Measurements from ENCODE around the gene CRABP2.

CRABP2 gene

GRCh38 chr1:156692925-156693847, 12.2 kb downstream of the CRABP2 start:
- DNase-seq (ENCODE audit: low read depth, low spot score), result no peak
- peak overlapping the region; percentile 70 for H3K27ac ChIP-seq

- H3K27ac ChIP-seq, result peak overlapping the region; percentile 70
- no peak for DNase-seq (ENCODE audit: low read depth, low spot score)
These were observed 12.9 kb downstream of the CRABP2 start for GRCh38 chr1:156692441-156692924.

GRCh38 chr1:156691665-156692440, 13.5 kb downstream of the CRABP2 start:
- DNase-seq (ENCODE audit: low read depth, low spot score), result peak; percentile 84
- H3K27ac ChIP-seq, result peak overlapping the region; percentile 70

- peak overlapping the region; percentile 70 for H3K27ac ChIP-seq
- no peak for DNase-seq (ENCODE audit: low read depth, low spot score)
These were observed 14.2 kb downstream of the CRABP2 start for GRCh38 chr1:156691191-156691590.

GRCh38 chr1:156690675-156691036, 14.7 kb downstream of the CRABP2 start:
- no peak for DNase-seq (ENCODE audit: low read depth, low spot score)
- H3K27ac ChIP-seq, result peak overlapping the region; percentile 70

- peak overlapping the region; percentile 70 for H3K27ac ChIP-seq
- DNase-seq (ENCODE audit: low read depth, low spot score), result no peak
These were observed 15.3 kb downstream of the CRABP2 start for GRCh38 chr1:156689953-156690674.

- H3K27ac ChIP-seq, result no peak overlapping the region
- no peak for DNase-seq (ENCODE audit: low read depth, low spot score)
These were observed 16.1 kb downstream of the CRABP2 start for GRCh38 chr1:156689035-156689952.

GRCh38 chr1:156684227-156684782, 21.1 kb downstream of the CRABP2 start:
- no peak for DNase-seq (ENCODE audit: low read depth, low spot score)
- peak overlapping the region; percentile 81 for H3K27ac ChIP-seq

GRCh38 chr1:156682166-156682890, 23.1 kb downstream of the CRABP2 start:
- no peak overlapping the region for H3K27ac ChIP-seq
- DNase-seq (ENCODE audit: low read depth, low spot score), result no peak

- DNase-seq (ENCODE audit: low read depth, low spot score), result no peak
- no peak overlapping the region for H3K27ac ChIP-seq
These were observed 24.0 kb downstream of the CRABP2 start for GRCh38 chr1:156681196-156681960.

GRCh38 chr1:156680056-156680455, 25.3 kb downstream of the CRABP2 start:
- no peak overlapping the region for H3K27ac ChIP-seq
- no peak for DNase-seq (ENCODE audit: low read depth, low spot score)

GRCh38 chr1:156677616-156678596, 27.5 kb downstream of the CRABP2 start:
- DNase-seq (ENCODE audit: low read depth, low spot score), result no peak
- H3K27ac ChIP-seq, result no peak overlapping the region

- no peak within 1 kb of the TSS for H3K27ac ChIP-seq
- DNase-seq (ENCODE audit: low read depth, low spot score), result no peak
These were observed 28.4 kb downstream of the CRABP2 start, which contains the start of gene NES for GRCh38 chr1:156676820-156677615. NES (minus strand) TSS chr1:156677407; CDS start chr1:156677264, 143 bp downstream.

GRCh38 chr1:156676114-156676819, 29.1 kb downstream of the CRABP2 start:
- no peak overlapping the region for H3K27ac ChIP-seq

More at GRCh38 chr1:156676114-156676819, 29.1 kb downstream of the CRABP2 start:
- DNase-seq (ENCODE audit: low read depth, low spot score), result no peak
